HepG2 (cell line): Measurements from ENCODE around the gene CBLN3. TPM values are rescaled to one million over a fixed set of nuclear protein-coding genes. Genes with fewer than 3 reads are reported as not detected.

ENCODE experiments used
- HDAC1 ChIP-seq: sonication (generic); formaldehyde crosslinking; IDR thresholded peaks from 2 replicates; pipeline ENCODE4 v1.5.1; 2020; ENCODE audit warnings: mild to moderate bottlenecking, missing genetic modification reagents
- NFATC3 ChIP-seq: sonication (generic); formaldehyde crosslinking; IDR thresholded peaks from 2 replicates; pipeline ENCODE4 v1.5.1; 2020; ENCODE audit warnings: mild to moderate bottlenecking, missing genetic modification reagents
- PRPF4 ChIP-seq: fragments of 200-400 bp; formaldehyde crosslinking; IDR thresholded peaks from 2 replicates; pipeline ENCODE4 v1.6.1; 2016; ENCODE audit warnings: low read length, low read depth; ENCODE audit not compliant: poor library complexity, severe bottlenecking
- RCOR2 ChIP-seq: IDR thresholded peaks from 2 replicates; pipeline ENCODE4 v1.6.1; 2016; ENCODE audit warnings: missing biosample characterization, missing genetic modification reagents
- SIN3B ChIP-seq: fragments of 150-350 bp; IDR thresholded peaks from 2 replicates; pipeline ENCODE4 v1.6.1; 2014; ENCODE audit warnings: low read length
- TCF7L2 ChIP-seq: IDR thresholded peaks from 2 replicates; pipeline ENCODE4 v1.6.1; 2011; ENCODE audit warnings: mild to moderate bottlenecking, low read depth, low read length, moderate library complexity
- ZNF17 ChIP-seq: sonication (generic); formaldehyde crosslinking; IDR thresholded peaks from 2 replicates; pipeline ENCODE4 v1.5.0; 2020; ENCODE audit warnings: mild to moderate bottlenecking, missing genetic modification reagents
- ZNF75D ChIP-seq: sonication (generic); formaldehyde crosslinking; IDR thresholded peaks from 2 replicates; pipeline ENCODE4 v1.8.1; 2023; ENCODE audit warnings: missing genetic modification reagents, mild to moderate bottlenecking, borderline replicate concordance
- ZNF770 ChIP-seq: sonication (generic); formaldehyde crosslinking; IDR thresholded peaks from 2 replicates; pipeline ENCODE4 v1.5.0; 2020; ENCODE audit warnings: mild to moderate bottlenecking, missing genetic modification reagents
- polyA plus RNA-seq, 8 experiments: library from polyadenylated mRNA; depleted of rRNA in 3 of 8; stranded (reverse) in 7 of 8; unstranded in 1 of 8; fragments of >200 nt; fragmentation: Illumina TruSeq in 4 of 8; extraction: Trizol in 4 of 8; gene quantifications; 2 replicates each; pipeline versions ENCODE4 v1.2.1 to v1.2.3, GENCODE V29; 2011 to 2016; ENCODE audit warnings: low read depth in 4 of 8, missing spikeins in 1 of 8, mixed read lengths in 1 of 8; ENCODE audit not compliant: insufficient read depth in 1 of 8
- total RNA-seq, 5 experiments: library from RNA; depleted of rRNA; stranded (reverse); fragments of >200 nt; fragmentation: Illumina TruSeq; extraction: Trizol; gene quantifications; 2 replicates each; pipeline ENCODE4 v1.2.3, GENCODE V29; 2016; ENCODE audit warnings: low read depth in 1 of 5
- TF ChIP-seq, protein P1 (sequence below): conservative IDR thresholded peaks from 2 replicates; pipeline ENCODE4 v1.6.1; 2018; ENCODE audit warnings: missing genetic modification reagents
- TF ChIP-seq, protein P2 (sequence below): sonication (generic); formaldehyde crosslinking; conservative IDR thresholded peaks from 2 replicates; pipeline ENCODE4 v1.8.0; 2022; ENCODE audit warnings: missing genetic modification reagents

Gene CBLN3
- total and polyA plus RNA-seq, 2 of the 13 experiments (the other 11 are each of a cell fraction or from before 2014, with no cell fraction given) = 0.66 to 0.98 TPM

- TF ChIP-seq, protein P1, sequence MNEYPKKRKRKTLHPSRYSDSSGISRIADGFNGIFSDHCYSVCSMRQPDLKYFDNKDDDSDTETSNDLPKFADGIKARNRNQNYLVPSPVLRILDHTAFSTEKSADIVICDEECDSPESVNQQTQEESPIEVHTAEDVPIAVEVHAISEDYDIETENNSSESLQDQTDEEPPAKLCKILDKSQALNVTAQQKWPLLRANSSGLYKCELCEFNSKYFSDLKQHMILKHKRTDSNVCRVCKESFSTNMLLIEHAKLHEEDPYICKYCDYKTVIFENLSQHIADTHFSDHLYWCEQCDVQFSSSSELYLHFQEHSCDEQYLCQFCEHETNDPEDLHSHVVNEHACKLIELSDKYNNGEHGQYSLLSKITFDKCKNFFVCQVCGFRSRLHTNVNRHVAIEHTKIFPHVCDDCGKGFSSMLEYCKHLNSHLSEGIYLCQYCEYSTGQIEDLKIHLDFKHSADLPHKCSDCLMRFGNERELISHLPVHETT = no peak
- no peak for TF ChIP-seq SIN3B
- TF ChIP-seq NFATC3 (CRISPR knock-in tag) = no peak
- TF ChIP-seq PRPF4 = no peak
- TF ChIP-seq HDAC1 (CRISPR knock-in tag) = peak; percentile 28; the same call in 1 of the 2 replicates
- TF ChIP-seq TCF7L2 = no peak
- no peak for TF ChIP-seq ZNF75D
- no peak for TF ChIP-seq RCOR2
- TF ChIP-seq, protein P2, sequence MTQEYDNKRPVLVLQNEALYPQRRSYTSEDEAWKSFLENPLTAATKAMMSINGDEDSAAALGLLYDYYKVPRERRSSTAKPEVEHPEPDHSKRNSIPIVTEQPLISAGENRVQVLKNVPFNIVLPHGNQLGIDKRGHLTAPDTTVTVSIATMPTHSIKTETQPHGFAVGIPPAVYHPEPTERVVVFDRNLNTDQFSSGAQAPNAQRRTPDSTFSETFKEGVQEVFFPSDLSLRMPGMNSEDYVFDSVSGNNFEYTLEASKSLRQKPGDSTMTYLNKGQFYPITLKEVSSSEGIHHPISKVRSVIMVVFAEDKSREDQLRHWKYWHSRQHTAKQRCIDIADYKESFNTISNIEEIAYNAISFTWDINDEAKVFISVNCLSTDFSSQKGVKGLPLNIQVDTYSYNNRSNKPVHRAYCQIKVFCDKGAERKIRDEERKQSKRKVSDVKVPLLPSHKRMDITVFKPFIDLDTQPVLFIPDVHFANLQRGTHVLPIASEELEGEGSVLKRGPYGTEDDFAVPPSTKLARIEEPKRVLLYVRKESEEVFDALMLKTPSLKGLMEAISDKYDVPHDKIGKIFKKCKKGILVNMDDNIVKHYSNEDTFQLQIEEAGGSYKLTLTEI (CRISPR knock-in tag) = no peak
- TF ChIP-seq ZNF17 (CRISPR knock-in tag) = no peak
- no peak for TF ChIP-seq ZNF770 (CRISPR knock-in tag)
Measured at GRCh38 chr14:24399999-24400718, 29.3 kb downstream of the CBLN3 start (continued).
